ENCODE data around the gene MAMLD1. TPM values are rescaled to one million over a fixed set of nuclear protein-coding genes. Genes with fewer than 3 reads are reported as not detected.

Gene MAMLD1, protein sequence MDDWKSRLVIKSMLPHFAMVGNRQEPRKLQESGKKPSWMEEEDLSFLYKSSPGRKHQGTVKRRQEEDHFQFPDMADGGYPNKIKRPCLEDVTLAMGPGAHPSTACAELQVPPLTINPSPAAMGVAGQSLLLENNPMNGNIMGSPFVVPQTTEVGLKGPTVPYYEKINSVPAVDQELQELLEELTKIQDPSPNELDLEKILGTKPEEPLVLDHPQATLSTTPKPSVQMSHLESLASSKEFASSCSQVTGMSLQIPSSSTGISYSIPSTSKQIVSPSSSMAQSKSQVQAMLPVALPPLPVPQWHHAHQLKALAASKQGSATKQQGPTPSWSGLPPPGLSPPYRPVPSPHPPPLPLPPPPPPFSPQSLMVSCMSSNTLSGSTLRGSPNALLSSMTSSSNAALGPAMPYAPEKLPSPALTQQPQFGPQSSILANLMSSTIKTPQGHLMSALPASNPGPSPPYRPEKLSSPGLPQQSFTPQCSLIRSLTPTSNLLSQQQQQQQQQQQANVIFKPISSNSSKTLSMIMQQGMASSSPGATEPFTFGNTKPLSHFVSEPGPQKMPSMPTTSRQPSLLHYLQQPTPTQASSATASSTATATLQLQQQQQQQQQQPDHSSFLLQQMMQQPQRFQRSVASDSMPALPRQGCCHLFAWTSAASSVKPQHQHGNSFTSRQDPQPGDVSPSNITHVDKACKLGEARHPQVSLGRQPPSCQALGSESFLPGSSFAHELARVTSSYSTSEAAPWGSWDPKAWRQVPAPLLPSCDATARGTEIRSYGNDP
- 2.7 and 3.3 TPM in 2 replicates for total RNA-seq

DNA sequence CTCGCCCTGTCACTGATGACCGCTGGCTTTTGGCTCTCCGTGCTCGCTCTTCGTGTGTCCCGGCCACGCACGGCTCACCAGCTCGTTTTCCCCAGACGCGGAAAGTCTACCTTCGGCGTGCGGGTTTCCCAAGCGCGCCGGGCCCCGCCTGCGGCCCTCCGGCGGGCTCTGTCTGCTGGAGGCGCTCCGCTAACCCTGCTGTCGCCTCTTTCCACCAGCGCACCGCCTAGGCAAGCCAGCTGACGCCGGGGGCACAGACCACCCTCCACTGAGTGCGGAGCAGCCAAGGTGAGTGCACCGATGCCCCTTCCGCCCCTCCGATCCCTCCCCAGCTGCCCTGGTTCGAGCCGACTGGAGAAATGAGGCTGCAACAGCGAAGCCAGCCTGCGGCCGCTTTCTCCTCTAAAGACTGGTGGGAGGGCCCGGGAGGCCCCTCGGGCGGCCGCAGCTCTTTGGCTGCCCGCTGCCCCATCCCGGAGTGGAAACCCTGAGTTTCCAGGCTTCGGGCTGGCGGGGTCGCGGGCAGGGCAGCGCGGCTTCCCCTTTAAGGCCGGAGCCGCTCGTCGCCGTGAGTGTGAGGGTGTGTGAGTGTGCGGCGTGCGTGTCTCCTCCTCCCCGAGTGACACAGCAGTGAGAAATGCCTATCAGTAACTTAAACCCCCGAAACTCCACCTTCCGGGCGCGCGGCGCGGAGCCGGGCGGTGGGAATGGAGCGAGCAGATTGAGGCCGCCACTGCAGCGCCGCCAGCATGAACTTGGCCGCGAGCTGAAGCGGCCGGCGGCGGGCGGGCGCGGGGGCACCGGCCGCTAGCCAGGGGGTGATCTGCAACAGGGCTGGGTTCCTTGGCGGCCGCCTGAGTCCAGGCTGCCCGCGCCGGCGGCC is at the start of gene MAMLD1:
Gene MAMLD1, plus strand, starts transcription at position 719 of the 883 bp plus-strand sequence. CDS start 82,200 bp downstream, outside the sequence.
- peak within 1 kb of the TSS; percentile 78 for H3K4me3 ChIP-seq (ENCODE audit: insufficient read depth, low read length)
- no peaks in the 10 kb centered on the region for H4K20me1 ChIP-seq (ENCODE audit: insufficient read depth, low read length)
- peaks cover 12% of the 10 kb centered on the region for H3K79me2 ChIP-seq (ENCODE audit: insufficient read depth, low read length)
- H3K27me3 ChIP-seq (ENCODE audit: insufficient read depth, low read length): no peaks in the 10 kb centered on the region
- H3K4me2 ChIP-seq (ENCODE audit: insufficient read depth, low read length): peak within 1 kb of the TSS; percentile 89
- peak within 1 kb of the TSS; percentile 88 for H2AFZ ChIP-seq (ENCODE audit: low read length)
- TF ChIP-seq, protein P1, sequence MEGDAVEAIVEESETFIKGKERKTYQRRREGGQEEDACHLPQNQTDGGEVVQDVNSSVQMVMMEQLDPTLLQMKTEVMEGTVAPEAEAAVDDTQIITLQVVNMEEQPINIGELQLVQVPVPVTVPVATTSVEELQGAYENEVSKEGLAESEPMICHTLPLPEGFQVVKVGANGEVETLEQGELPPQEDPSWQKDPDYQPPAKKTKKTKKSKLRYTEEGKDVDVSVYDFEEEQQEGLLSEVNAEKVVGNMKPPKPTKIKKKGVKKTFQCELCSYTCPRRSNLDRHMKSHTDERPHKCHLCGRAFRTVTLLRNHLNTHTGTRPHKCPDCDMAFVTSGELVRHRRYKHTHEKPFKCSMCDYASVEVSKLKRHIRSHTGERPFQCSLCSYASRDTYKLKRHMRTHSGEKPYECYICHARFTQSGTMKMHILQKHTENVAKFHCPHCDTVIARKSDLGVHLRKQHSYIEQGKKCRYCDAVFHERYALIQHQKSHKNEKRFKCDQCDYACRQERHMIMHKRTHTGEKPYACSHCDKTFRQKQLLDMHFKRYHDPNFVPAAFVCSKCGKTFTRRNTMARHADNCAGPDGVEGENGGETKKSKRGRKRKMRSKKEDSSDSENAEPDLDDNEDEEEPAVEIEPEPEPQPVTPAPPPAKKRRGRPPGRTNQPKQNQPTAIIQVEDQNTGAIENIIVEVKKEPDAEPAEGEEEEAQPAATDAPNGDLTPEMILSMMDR (IDR thresholded peaks at IDR 0.05; ENCODE audit: extremely low read depth, low read depth, low read length): no peak
- no peaks in the 10 kb centered on the region for H3K9me3 ChIP-seq (ENCODE audit: low read depth, low read length)
- peak within 1 kb of the TSS; percentile 75 for H3K27ac ChIP-seq (ENCODE audit: low read depth, low read length)
- peaks cover 13% of the 10 kb centered on the region for H3K4me1 ChIP-seq (ENCODE audit: insufficient read depth, low read length)
- DNase-seq (ENCODE audit: insufficient read length, low spot score, missing footprints): peak; percentile 93
- no peaks in the 10 kb centered on the region for H3K36me3 ChIP-seq (ENCODE audit: insufficient read depth, low read length)

GRCh38 chrX:150313514-150313913 is 49.6 kb upstream of the MAMLD1 start:
- Histone ChIP-seq H3K4me3 (ENCODE audit: insufficient read depth, low read length) (no peak overlapping the region), H3K36me3 (ENCODE audit: insufficient read depth, low read length) (no peaks in the 10 kb centered on the region), H3K4me1 (ENCODE audit: insufficient read depth, low read length) (no peaks in the 10 kb centered on the region), H3K27me3 (ENCODE audit: insufficient read depth, low read length) (no peaks in the 10 kb centered on the region), H3K27ac (ENCODE audit: low read depth, low read length) (no peak overlapping the region), H2AFZ (ENCODE audit: low read length) (no peak overlapping the region), H3K4me2 (ENCODE audit: insufficient read depth, low read length) (no peak overlapping the region), H3K9me3 (ENCODE audit: low read depth, low read length) (no peaks in the 10 kb centered on the region), H4K20me1 (ENCODE audit: insufficient read depth, low read length) (no peaks in the 10 kb centered on the region), H3K79me2 (ENCODE audit: insufficient read depth, low read length) (no peaks in the 10 kb centered on the region)
- DNase-seq (ENCODE audit: insufficient read length, low spot score, missing footprints): no peak
- TF ChIP-seq, protein P1 (IDR thresholded peaks at IDR 0.05; ENCODE audit: extremely low read depth, low read depth, low read length): no peak

GRCh38 chrX:150314186-150314585 is 48.9 kb upstream of the MAMLD1 start:
- H3K79me2 ChIP-seq (ENCODE audit: insufficient read depth, low read length): no peaks in the 10 kb centered on the region
- H3K9me3 ChIP-seq (ENCODE audit: low read depth, low read length): no peaks in the 10 kb centered on the region
- no peaks in the 10 kb centered on the region for H3K36me3 ChIP-seq (ENCODE audit: insufficient read depth, low read length)

More at GRCh38 chrX:150314186-150314585, 48.9 kb upstream of the MAMLD1 start:
- H3K4me2 ChIP-seq (ENCODE audit: insufficient read depth, low read length): no peak overlapping the region
- no peaks in the 10 kb centered on the region for H3K27me3 ChIP-seq (ENCODE audit: insufficient read depth, low read length)
- H3K4me1 ChIP-seq (ENCODE audit: insufficient read depth, low read length): no peaks in the 10 kb centered on the region
- no peak overlapping the region for H3K4me3 ChIP-seq (ENCODE audit: insufficient read depth, low read length)
- no peaks in the 10 kb centered on the region for H4K20me1 ChIP-seq (ENCODE audit: insufficient read depth, low read length)
- H3K27ac ChIP-seq (ENCODE audit: low read depth, low read length): no peak overlapping the region
- no peak overlapping the region for H2AFZ ChIP-seq (ENCODE audit: low read length)
- no peak for DNase-seq (ENCODE audit: insufficient read length, low spot score, missing footprints)
- TF ChIP-seq, protein P1 (IDR thresholded peaks at IDR 0.05; ENCODE audit: extremely low read depth, low read depth, low read length): no peak

Measured in osteoblast (primary cell).